Neuronal stem cell (in vitro differentiated cells): ENCODE data around the gene NUP62.
A peak's percentile ranks its signal among the peaks of the same experiment; 100 is the strongest.

Source experiments
- DNase-seq: peaks from one replicate; pipeline ENCODE4 v3.0.0-alpha.2; 2013; ENCODE audit warnings: low spot score
- H2AFZ ChIP-seq: one replicate; pipeline ENCODE4 v1.6.1; 2013; ENCODE audit warnings: mild to moderate bottlenecking, low read length, inconsistent platforms
- H2AK5ac ChIP-seq: 2 replicates; pipeline ENCODE4 v1.6.1; 2013; ENCODE audit warnings: low read depth, mild to moderate bottlenecking, inconsistent platforms, low read length, moderate library complexity, mixed read lengths
- H2BK120ac ChIP-seq: 2 replicates; pipeline ENCODE4 v1.6.1; 2013; ENCODE audit warnings: low read depth, mild to moderate bottlenecking, inconsistent platforms, low read length, moderate library complexity, mixed read lengths
- H2BK12ac ChIP-seq: one replicate; pipeline ENCODE4 v1.6.1; 2013; ENCODE audit warnings: low read length, inconsistent platforms
- H2BK15ac ChIP-seq: 2 replicates; pipeline ENCODE4 v1.6.1; 2013; ENCODE audit warnings: mild to moderate bottlenecking, low read length, inconsistent platforms, mixed read lengths
- H2BK5ac ChIP-seq: one replicate; pipeline ENCODE4 v1.6.1; 2013; ENCODE audit warnings: inconsistent platforms, mild to moderate bottlenecking, low read length, moderate library complexity
- H3K14ac ChIP-seq: one replicate; pipeline ENCODE4 v1.6.1; 2013; ENCODE audit warnings: low read length, inconsistent platforms
- H3K18ac ChIP-seq: 2 replicates; pipeline ENCODE4 v1.6.1; 2013; ENCODE audit warnings: low read length, inconsistent platforms
- H3K23ac ChIP-seq: 2 replicates; pipeline ENCODE4 v1.6.1; 2013; ENCODE audit warnings: low read depth, mild to moderate bottlenecking, mixed read lengths, low read length, inconsistent platforms; ENCODE audit not compliant: poor library complexity
- H3K27ac ChIP-seq: replicated peaks from 3 replicates; pipeline ENCODE4 v1.5.1; 2013; ENCODE audit warnings: low read length, inconsistent platforms
- H3K27me3 ChIP-seq, 3 experiments: 2 replicates each; pipeline ENCODE4 v1.6.1; 2013; ENCODE audit warnings: low read length in 3 of 3, mild to moderate bottlenecking in 2 of 3, inconsistent platforms in 1 of 3, low read depth in 1 of 3, mixed read lengths in 1 of 3, moderate library complexity in 1 of 3; ENCODE audit not compliant: control insufficient read depth in 3 of 3, insufficient read depth in 3 of 3
- H3K36me3 ChIP-seq, 2 donors: replicated peaks in 1 of 2; 2 replicates each; pipeline ENCODE4 v1.6.1; 2013; ENCODE audit warnings: low read length in 2 of 2; ENCODE audit not compliant: control insufficient read depth in 2 of 2, insufficient read depth in 2 of 2
- H3K4ac ChIP-seq: 2 replicates; pipeline ENCODE4 v1.6.1; 2013; ENCODE audit warnings: inconsistent platforms, mild to moderate bottlenecking, low read length, moderate library complexity
- H3K4me1 ChIP-seq, 2 donors: 1 replicate in 1 of 2; 2 replicates in 1 of 2; pipeline ENCODE4 v1.6.1; 2013; ENCODE audit warnings: low read length in 2 of 2, low read depth in 1 of 2; ENCODE audit not compliant: control insufficient read depth in 2 of 2, insufficient read depth in 1 of 2
- H3K4me2 ChIP-seq: one replicate; pipeline ENCODE4 v1.6.1; 2013; ENCODE audit warnings: mild to moderate bottlenecking, low read length, inconsistent platforms; ENCODE audit not compliant: insufficient read depth, poor library complexity, severe bottlenecking
- H3K4me3 ChIP-seq, 2 donors: 2 replicates each; pipeline ENCODE4 v1.5.1; 2013; ENCODE audit warnings: low read length in 2 of 2, mild to moderate bottlenecking in 2 of 2, inconsistent platforms in 1 of 2, moderate library complexity in 1 of 2
- H3K79me1 ChIP-seq: one replicate; pipeline ENCODE4 v1.6.1; 2013; ENCODE audit warnings: low read depth, mild to moderate bottlenecking, inconsistent platforms, low read length, moderate library complexity
- H3K9ac ChIP-seq: one replicate; pipeline ENCODE4 v1.6.1; 2013; ENCODE audit warnings: mild to moderate bottlenecking, low read depth, low read length, inconsistent platforms; ENCODE audit not compliant: poor library complexity
- H3K9me3 ChIP-seq, 2 donors: replicated peaks in 1 of 2; 2 replicates each; pipeline versions ENCODE3 to v1.6.1; 2013; ENCODE audit warnings: low read length in 2 of 2, mild to moderate bottlenecking in 2 of 2, inconsistent platforms in 1 of 2, low read depth in 1 of 2, mixed read lengths in 1 of 2, moderate library complexity in 1 of 2; ENCODE audit not compliant: control insufficient read depth in 2 of 2, insufficient read depth in 1 of 2
- H4K8ac ChIP-seq: one replicate; pipeline ENCODE4 v1.6.1; 2013; ENCODE audit warnings: low read depth, mild to moderate bottlenecking, inconsistent platforms, low read length, moderate library complexity
- H4K91ac ChIP-seq: one replicate; pipeline ENCODE4 v1.6.1; 2013; ENCODE audit warnings: low read length, low read depth, mild to moderate bottlenecking, inconsistent platforms; ENCODE audit not compliant: poor library complexity
- WGBS, 2 donors: extraction: QIAGEN DNeasy Blood & Tissue Kit; methylation state at CpG; one replicate each; pipeline ENCODE4 v1.1.7; 2013; ENCODE audit warnings: missing lambda C conversion rate in 2 of 2, mixed read lengths in 1 of 2; ENCODE audit not compliant: insufficient read length in 2 of 2, insufficient replicate concordance in 1 of 2; ENCODE audit errors: extremely low coverage in 2 of 2; 5-methylcytosine and 5-hydroxymethylcytosine counted together

NUP62 gene

DNA sequence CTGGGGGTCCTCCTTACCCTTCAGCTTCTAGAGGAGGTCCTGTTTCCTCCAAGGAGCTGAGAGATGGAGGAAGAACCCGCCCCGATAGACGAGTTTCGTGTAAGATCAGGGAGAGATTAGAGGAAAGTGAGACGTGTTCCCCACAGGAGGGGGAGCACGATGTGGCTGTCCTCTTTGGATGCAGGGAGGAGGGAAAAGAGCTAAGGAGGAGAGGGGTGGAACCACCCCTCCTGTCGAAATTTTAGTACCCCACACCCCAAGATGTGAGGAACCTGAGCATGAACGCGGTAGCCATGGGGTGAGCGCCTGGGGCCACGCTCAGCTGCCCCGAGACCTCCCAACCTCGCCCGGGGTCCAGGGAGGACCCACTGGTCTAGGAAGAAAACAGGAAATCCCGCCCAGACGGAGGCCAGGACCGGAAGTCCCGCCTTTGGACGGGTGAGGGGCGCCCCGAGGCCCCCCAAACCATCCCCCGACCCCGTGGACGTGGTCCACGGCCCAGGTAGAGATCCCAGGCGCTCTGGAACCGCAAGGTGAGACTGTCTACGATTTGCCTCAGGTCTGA, 53.4 kb downstream of the NUP62 start:
- Histone ChIP-seq H3K36me3 (peaks cover 19 to 26% of the 10 kb centered on the region in 2 donors), H2BK5ac (peak overlapping the region; percentile 96), H3K4me3 (peak overlapping the region; percentile 86 to 89), H3K4me2 (peak overlapping the region; percentile 80), H2BK15ac (peak overlapping the region; percentile 60), H3K18ac (peak overlapping the region; percentile 99), H3K27ac (peak overlapping the region; percentile 94), H2AK5ac (peak overlapping the region; percentile 9), H3K9ac (peak overlapping the region; percentile 100), H3K14ac (peak overlapping the region; percentile 92), H3K4me1 (peaks cover 10 to 13% of the 10 kb centered on the region in 2 donors), H2BK120ac (peak overlapping the region; percentile 52), H3K9me3 (no peaks in the 10 kb centered on the region), H3K23ac (peak overlapping the region; percentile 98), H4K91ac (peak overlapping the region; percentile 38), H4K8ac (no peak overlapping the region), H2AFZ (peak overlapping the region; percentile 90), H3K27me3 (no peaks in the 10 kb centered on the region), H3K79me1 (peaks cover 18% of the 10 kb centered on the region), H2BK12ac (no peak overlapping the region), H3K4ac (peak overlapping the region; percentile 27)
- no CpG with 5 or more reads among the region's 28 CpGs for WGBS, 2 donors
- peak; percentile 59 for DNase-seq

DNA sequence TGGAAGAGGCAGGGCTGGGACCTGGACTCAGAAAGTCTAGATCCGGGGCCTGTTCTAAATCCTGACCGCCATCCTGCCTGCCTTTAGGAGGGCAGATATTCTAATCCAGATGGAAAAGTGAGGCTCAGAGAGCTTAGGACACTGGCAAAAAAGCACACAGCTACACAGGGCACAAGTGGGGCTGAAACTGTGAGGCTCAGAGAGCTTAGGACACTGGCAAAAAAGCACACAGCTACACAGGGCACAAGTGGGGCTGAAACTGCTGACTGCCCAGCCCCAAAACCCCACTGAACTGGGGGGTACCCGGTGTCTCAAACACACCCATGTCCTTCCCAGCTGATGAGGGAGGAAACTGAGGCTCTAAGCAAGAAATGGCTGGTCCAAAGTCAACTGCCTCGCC, 54.1 kb downstream of the NUP62 start:
- DNase-seq = no peak

DNA sequence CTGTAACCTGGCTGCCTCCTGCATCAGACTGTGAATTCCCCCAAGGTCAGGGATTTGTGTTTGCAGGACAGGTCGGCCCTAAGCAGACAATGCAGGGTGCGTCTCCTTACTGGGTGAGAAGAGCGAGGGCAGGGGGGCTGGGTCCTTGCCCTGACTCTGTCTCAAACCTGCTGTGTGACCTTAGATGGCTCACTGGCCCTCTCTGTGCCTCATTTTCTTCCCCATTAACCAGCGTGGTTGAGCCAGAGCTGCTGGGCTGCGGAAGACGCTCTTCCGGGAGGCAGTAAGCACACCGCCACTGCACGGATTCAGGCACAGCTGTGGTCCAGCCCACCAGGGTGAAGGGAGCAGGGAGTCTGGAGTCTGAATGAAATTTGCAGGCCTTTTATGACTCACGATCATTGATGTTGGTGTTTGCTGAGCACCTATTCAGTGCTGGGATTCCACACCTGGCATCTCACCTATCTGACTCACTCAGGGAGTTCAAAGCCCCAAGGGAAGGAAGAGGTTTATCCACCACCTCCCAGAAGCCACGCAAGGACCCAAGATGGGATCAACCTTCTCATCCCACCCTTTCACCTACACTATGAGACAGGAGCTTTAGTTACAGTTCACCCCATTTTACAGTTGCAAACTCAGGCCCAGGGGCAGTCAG, 54.7 kb downstream of the NUP62 start:
- H2BK15ac ChIP-seq = no peak overlapping the region
- no peak overlapping the region for H2AK5ac ChIP-seq
- H2AFZ ChIP-seq = no peak overlapping the region
- DNase-seq = no peak
- H3K27ac ChIP-seq = no peak overlapping the region
- H2BK120ac ChIP-seq = no peak overlapping the region
- H3K4me2 ChIP-seq = no peak overlapping the region
- peaks cover 15% of the 10 kb centered on the region for H3K79me1 ChIP-seq
- no peak overlapping the region for H3K18ac ChIP-seq
- WGBS, 2 donors = no CpG with 5 or more reads among the region's 11 CpGs
- H3K14ac ChIP-seq = no peak overlapping the region
- no peak overlapping the region for H4K91ac ChIP-seq
- no peak overlapping the region for H3K4me3 ChIP-seq
- peaks cover 16 to 22% of the 10 kb centered on the region in 2 donors for H3K4me1 ChIP-seq
- H3K4ac ChIP-seq = no peak overlapping the region
- peaks cover 9 to 18% of the 10 kb centered on the region in 2 donors for H3K36me3 ChIP-seq
- H2BK5ac ChIP-seq = peak overlapping the region; percentile 58
- H3K27me3 ChIP-seq = no peaks in the 10 kb centered on the region
- peak overlapping the region; percentile 53 for H3K9ac ChIP-seq
- no peak overlapping the region for H4K8ac ChIP-seq
- H3K9me3 ChIP-seq = no peaks in the 10 kb centered on the region
- H3K23ac ChIP-seq = peak overlapping the region; percentile 13
- H2BK12ac ChIP-seq = no peak overlapping the region

More for the DNA sequence above, 54.1 kb downstream of the NUP62 start:
- no peak overlapping the region for H3K23ac ChIP-seq
- no peak overlapping the region for H2BK12ac ChIP-seq
- H3K36me3 ChIP-seq = peaks cover 12 to 21% of the 10 kb centered on the region in 2 donors
- no peak overlapping the region for H3K4ac ChIP-seq
- no peak overlapping the region for H3K27ac ChIP-seq
- no peak overlapping the region for H2BK120ac ChIP-seq
- no peak overlapping the region for H3K14ac ChIP-seq
- H3K4me1 ChIP-seq = peaks cover 12 to 19% of the 10 kb centered on the region in 2 donors
- no peak overlapping the region for H2AK5ac ChIP-seq
- no peak overlapping the region for H2AFZ ChIP-seq
- no peak overlapping the region for H2BK5ac ChIP-seq
- peak overlapping the region in 1 of 2 donors; percentile 86 for H3K4me3 ChIP-seq
- no peaks in the 10 kb centered on the region for H3K9me3 ChIP-seq
- peak overlapping the region; percentile 80 for H3K4me2 ChIP-seq
- no peak overlapping the region for H4K8ac ChIP-seq
- H4K91ac ChIP-seq = no peak overlapping the region
- peaks cover 17% of the 10 kb centered on the region for H3K79me1 ChIP-seq
- H3K27me3 ChIP-seq = no peaks in the 10 kb centered on the region
- H2BK15ac ChIP-seq = no peak overlapping the region
- no peak overlapping the region for H3K9ac ChIP-seq
- no CpG with 5 or more reads among the region's 4 CpGs for WGBS, 2 donors
- H3K18ac ChIP-seq = no peak overlapping the region

DNA sequence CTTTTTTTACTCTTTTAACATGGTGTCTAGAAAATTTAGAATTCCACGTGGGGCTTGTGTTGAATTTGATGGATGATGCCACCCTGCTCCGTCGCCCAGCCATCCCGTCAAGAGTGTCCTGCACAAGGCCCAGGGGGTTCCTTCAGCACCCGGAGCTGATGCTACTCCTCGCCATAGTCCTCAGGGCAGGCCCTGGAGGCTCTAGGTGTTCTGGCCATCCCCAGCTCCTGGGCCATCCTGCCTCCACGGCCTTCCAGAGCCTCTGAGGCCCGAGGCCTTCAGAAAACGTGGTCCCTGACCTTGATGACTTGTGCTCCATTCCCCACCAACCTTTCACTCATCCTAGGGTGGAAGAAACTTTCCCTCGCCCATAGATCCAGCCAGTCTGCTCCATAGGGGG, 55.5 kb downstream of the NUP62 start:
- no peak for DNase-seq
- no peak overlapping the region for H4K91ac ChIP-seq
- H3K9ac ChIP-seq = no peak overlapping the region
- H3K14ac ChIP-seq = no peak overlapping the region
- no peak overlapping the region for H3K4me2 ChIP-seq
- WGBS, 2 donors = no CpG with 5 or more reads among the region's 10 CpGs
- H3K79me1 ChIP-seq = peaks cover 14% of the 10 kb centered on the region
- no peak overlapping the region for H2BK120ac ChIP-seq
- no peak overlapping the region for H3K23ac ChIP-seq
- H3K4ac ChIP-seq = no peak overlapping the region
- H2AFZ ChIP-seq = no peak overlapping the region
- no peak overlapping the region for H2AK5ac ChIP-seq
- peaks cover 2 to 10% of the 10 kb centered on the region in 2 donors for H3K36me3 ChIP-seq
- H3K4me3 ChIP-seq = no peak overlapping the region
- no peak overlapping the region for H4K8ac ChIP-seq
- H3K9me3 ChIP-seq = no peaks in the 10 kb centered on the region
- peaks cover 16 to 21% of the 10 kb centered on the region in 2 donors for H3K4me1 ChIP-seq
- no peak overlapping the region for H2BK12ac ChIP-seq
- H3K27ac ChIP-seq = no peak overlapping the region
- H2BK5ac ChIP-seq = peak overlapping the region; percentile 58
- H3K27me3 ChIP-seq = no peaks in the 10 kb centered on the region
- no peak overlapping the region for H2BK15ac ChIP-seq
- no peak overlapping the region for H3K18ac ChIP-seq
